VCaP (cell line): ENCODE data around the gene ABCC4.

Experiments
- H3K27ac ChIP-seq: fragments of 450-650 bp; 2 replicates; pipeline ENCODE4 v1.5.1; 2017
- CTCF ChIP-seq: fragments of 450-650 bp; conservative IDR thresholded peaks from 2 replicates; pipeline ENCODE4 v1.5.1; 2017; ENCODE audit warnings: mild to moderate bottlenecking, moderate library complexity

The ABCC4 gene

DNA sequence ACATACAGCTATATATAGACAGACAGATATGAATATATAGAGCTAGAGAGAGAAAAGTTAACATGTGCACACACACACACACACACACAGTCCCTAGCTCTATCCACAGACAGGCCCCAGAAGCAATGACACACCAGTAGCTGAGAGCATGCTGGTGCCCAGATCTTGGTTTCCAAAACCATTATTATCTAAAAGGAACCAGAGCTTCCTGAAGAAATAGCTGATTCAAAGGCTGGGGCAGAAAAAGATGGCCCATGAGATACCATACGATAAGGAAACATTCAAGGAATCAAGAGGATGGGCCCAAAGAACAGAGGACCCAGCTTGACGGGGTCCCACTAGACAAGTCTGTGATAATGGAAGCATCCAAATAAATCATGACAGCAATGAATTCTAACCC lies 53.4 kb downstream of the ABCC4 start:
- TF ChIP-seq CTCF, result no peak
- peak overlapping the region; percentile 35; the same call in 1 of the 2 replicates for H3K27ac ChIP-seq

GRCh38 chr13:95247171-95247570 lies 54.1 kb downstream of the ABCC4 start:
- peak overlapping the region; percentile 35 for H3K27ac ChIP-seq
- no peak for TF ChIP-seq CTCF

GRCh38 chr13:95246292-95247082 lies 54.8 kb downstream of the ABCC4 start:
- TF ChIP-seq CTCF, result no peak
- peak overlapping the region; percentile 35 for H3K27ac ChIP-seq

DNA sequence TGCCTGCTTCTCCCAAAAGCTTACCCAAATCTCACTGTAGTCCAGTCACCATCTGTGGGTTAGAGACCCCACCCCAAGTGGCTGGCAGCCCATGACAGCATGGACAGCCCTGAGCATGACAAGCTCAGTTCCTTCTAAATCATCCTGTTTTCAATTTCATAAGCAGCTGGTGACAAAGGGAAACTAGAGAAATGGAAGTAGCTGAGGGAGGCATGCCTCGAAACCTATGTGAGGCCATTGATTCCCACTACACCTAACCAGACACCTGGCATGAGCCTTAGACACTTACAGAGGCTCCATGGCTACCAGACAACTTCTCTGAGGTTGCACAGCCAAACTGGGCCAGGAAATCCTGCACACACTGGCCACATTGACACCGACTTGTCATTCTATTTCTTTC lies 56.2 kb downstream of the ABCC4 start:
- TF ChIP-seq CTCF, result no peak
- H3K27ac ChIP-seq, result no peak overlapping the region

DNA sequence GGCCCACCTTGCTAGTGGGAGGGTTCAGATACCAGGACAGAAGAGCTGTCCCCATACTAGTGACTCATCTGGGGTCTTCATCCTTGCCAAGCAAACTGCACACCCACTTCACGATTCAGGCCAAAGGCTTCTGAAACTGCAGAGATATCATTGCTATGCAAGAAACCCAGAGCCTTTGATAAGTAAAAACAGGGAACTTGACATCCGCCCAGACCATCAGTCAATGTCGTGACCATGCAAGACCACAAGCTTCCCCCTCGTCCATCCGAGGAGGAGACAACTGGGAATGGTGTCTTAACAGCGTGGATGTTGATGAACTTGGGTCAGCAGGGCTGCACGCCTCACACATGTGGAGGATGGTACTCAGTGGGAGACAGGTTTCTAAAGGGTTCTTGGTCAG lies 58.0 kb downstream of the ABCC4 start:
- no peak overlapping the region for H3K27ac ChIP-seq
- no peak for TF ChIP-seq CTCF

- H3K27ac ChIP-seq, result no peak overlapping the region
- TF ChIP-seq CTCF, result no peak
Observed at GRCh38 chr13:95241321-95241720, 59.9 kb downstream of the ABCC4 start.

DNA sequence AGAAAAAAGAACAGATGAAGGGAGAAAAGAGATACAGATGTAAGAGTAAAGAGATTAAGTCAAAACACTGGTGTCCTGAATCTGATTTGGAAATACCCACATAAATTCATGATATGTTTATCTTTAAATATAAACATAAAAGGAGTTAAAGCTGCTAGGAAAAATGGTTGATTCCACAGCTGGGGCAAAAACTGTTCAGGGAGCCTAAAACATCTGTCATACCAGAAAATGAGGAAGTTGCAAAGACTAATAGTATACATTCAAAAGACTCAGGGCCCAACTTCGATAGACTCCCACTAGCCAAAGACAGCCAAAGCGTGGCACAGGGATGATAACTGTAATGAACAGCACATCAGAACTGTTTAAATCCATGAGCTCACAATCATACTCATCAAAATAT lies 62.0 kb downstream of the ABCC4 start:
- TF ChIP-seq CTCF, result no peak
- no peak overlapping the region for H3K27ac ChIP-seq
